Activated gamma-delta T cell (primary cell): ENCODE data around the gene COA1.
"Not testable (repeated sequence)": the region's sequence is repeated elsewhere in the genome, so short reads cannot be mapped to it uniquely, and the experiment has no call there.

Experiments used
- DNase-seq: peaks from one replicate; lab custom pipeline; 2025; lab: John Stamatoyannopoulos, UW

COA1 gene

GRCh38 chr7:43726466-43726865 lies 2.9 kb downstream of the COA1 start:
- DNase-seq: no peak

GRCh38 chr7:43725251-43725650 lies 4.1 kb downstream of the COA1 start:
- DNase-seq: no peak

DNA sequence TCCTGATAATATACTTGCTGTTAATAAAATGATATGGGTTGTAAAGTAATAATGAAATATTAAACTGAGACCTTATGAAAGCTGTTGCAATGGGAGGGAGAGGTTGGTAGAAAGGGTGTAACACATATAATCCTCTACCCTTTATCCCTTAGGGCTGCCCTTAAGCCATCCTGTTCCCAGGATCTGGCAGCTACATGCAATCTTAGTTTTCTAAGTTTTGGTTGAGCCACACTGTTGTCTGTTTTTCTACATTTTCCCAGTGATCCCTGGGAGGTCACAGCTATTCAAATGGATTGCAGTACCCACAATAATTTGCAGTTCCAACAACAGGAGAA lies 6.3 kb downstream of the COA1 start:
- no peak for DNase-seq

GRCh38 chr7:43721193-43721806 lies 8.0 kb downstream of the COA1 start:
- DNase-seq: no peak

GRCh38 chr7:43716598-43716997 lies 12.7 kb downstream of the COA1 start:
- no peak for DNase-seq

GRCh38 chr7:43715966-43716365 lies 13.4 kb downstream of the COA1 start:
- not testable (repeated sequence) for DNase-seq

- DNase-seq: no peak
Measured at GRCh38 chr7:43711503-43711902, 17.8 kb downstream of the COA1 start.

GRCh38 chr7:43708055-43708454 lies 21.3 kb downstream of the COA1 start:
- DNase-seq: not testable (repeated sequence)

DNA sequence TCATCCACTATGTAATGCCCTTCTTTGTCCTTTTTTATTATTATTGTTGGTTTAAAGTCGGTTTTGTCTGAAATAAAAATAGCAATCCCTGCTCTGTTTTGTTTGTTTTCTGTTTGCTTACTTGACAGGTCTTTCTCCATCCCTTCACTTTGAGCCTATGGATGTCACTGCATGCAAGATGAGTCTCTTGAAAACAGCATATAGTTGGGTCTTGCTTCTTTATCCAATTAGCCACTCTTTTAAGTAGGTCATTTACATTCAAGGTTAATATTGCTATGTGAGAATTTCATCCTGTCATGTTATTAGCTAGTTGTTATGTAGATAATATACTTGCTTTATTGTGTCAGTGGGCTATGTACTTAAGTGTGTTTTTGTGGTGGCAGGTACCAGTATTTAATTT lies 25.8 kb downstream of the COA1 start:
- no peak for DNase-seq

DNA sequence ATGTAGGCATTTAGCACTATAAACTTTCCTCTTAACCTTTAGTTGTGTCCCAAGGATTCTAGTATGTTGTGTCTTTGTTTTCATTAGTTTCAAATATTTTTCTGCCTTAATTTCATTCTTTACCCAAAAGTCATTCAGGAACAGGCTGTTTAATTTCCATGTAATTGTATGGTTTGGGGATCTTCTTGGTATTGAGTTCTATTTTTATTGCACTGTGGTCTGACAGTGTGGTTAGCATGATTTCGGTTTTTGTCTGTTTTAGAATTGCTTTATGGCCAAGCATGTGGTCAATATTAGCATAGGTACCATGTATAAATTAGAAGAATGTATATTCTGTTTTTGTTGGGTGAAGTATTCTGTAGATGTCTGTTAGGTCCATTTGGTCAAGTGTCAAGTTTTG lies 26.3 kb downstream of the COA1 start:
- DNase-seq: no peak

DNA sequence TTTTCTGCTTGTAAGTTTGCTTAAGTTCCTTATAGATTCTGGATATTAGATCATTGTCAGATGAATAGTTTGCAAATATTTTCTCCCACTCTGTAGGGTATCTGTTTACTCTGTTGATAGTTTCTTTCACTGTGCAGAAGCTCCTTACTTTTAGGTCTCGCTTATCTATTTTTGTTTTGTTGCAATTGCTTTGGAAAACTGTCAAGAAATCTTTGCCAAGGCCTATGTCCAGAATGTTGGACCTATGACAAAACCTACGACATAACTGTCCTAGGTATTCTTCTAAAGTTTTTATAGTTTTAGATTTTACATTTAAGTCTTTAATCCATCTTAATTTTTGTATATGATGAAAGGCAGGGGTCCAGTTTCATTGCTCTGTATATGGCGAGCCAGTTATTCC lies 27.4 kb downstream of the COA1 start:
- no peak for DNase-seq

GRCh38 chr7:43701500-43701854 lies 27.8 kb downstream of the COA1 start:
- no peak for DNase-seq

- no peak for DNase-seq
Measured at GRCh38 chr7:43700646-43701499, 28.4 kb downstream of the COA1 start.

DNA sequence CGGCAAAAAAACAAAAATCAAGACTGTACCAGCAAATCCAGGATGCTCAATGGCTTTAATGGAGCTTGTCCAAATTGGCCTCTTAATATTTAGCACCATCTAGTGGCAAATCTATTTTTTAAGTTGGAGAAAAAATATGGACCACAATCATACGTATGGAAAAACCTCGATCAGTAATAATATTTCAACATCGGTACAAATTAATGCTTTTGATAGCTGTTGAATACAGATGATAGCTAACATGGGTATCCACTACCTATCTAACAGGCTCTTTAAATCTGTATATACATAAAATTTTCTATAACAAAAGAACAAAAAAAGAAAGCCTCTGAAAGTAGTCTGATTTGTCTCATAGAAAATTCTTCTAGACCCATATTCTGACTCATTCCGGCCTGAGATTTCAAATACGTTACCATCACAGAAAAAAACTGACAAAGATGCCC lies 29.2 kb downstream of the COA1 start:
- DNase-seq: no peak

- DNase-seq: no peak
Measured at GRCh38 chr7:43698460-43699255, 30.7 kb downstream of the COA1 start.

GRCh38 chr7:43697690-43698089 lies 31.6 kb downstream of the COA1 start:
- no peak for DNase-seq

- no peak for DNase-seq
Measured at GRCh38 chr7:43695365-43695764, 34.0 kb downstream of the COA1 start.

GRCh38 chr7:43694399-43694748 lies 34.9 kb downstream of the COA1 start:
- DNase-seq: no peak

DNA sequence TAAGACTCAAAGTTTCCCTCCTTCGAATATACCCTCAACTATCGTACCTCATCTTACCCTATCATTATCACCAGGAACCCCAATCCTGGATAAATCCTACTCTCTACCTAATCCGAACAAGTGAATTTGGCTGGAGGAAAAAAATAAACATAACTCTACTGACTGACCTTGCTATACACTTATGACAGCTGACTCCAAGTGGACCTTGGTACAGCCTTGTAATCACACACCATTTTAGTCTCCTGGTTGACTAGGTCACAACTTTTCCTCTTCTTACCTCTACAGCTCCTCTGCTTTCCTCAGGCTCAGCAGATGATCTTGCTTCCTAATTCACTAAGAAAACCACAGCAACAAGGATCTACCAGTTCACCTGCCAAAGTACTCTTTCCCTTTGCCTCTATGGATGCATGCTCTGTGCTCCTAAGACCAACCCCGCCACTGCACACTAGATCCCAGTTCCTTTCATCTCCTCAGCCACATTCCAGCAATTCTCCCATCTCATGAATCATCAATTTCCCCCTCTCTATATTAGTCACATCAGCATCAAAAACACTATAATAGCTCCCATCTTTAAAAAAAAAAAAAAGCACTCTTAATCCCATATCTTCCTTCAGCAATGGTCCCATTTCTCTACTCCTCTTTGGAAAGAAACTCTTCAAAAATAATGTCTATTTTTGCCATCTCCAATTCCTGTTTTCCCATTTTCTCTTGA lies 35.5 kb downstream of the COA1 start:
- DNase-seq: no peak

DNA sequence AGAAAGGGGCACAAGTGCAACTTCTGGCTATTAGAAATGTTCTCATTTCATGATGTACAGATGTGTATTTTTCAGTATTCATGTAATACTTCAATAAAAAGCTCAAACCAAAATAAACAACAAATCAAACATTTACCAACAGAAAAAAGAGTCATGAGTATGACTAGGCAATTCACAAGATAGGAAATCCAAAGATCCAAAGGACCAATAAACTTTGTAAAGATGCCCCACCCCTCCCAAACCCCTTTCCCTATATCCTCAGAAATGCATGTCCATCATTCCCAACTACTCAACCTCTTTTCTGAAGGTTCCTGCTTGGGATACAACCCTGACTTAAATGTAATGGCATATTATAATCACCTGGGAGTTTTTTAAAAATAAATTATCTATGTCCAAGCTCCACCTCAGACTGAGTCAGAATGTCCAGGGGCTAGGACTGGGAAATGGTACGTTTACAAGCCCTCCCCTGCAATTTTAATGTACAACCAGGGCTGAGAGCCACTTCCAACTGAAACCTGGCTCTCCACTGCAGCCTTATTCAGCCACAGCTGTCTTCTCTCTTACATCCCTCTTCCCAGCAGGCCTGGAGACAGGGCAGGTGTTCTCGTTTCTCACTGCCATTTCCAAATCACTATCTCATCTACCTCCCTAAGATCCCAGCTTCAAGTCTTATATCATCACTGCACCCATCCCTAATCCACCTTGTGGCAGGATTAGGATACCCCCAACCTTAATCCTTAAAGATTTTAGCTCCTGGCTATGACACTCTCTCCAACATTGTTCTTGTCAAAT lies 36.5 kb downstream of the COA1 start:
- DNase-seq: no peak

- no peak for DNase-seq
Measured at GRCh38 chr7:43691611-43692010, 37.7 kb downstream of the COA1 start.

DNA sequence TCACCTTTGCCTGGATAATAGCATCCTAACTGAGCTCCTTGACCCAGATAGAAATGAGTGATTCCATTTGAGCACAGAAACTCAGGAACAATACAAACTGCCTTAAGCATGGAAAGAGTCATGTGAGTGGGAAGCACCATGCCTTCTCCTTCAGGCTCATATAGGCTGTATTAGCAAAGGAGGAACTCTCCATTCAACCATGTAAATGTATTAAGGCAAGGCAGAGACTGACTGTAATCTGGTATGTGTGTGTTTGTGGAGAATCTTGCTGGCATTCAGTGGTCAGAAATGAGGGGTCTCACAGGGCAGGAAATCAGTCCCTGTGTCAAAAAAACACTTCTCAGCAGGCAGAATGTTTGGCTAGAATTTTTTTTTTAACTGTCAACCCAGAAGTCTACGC lies 40.2 kb downstream of the COA1 start:
- no peak for DNase-seq
